T-helper 2 cell treated with Interferon-gamma antibody and Interleukin-4, amounts not matched to agents 100 ng/mL and 5 ng/mL, for 36 hours (primary cell): ENCODE measurements around the gene ALDH1L2. TPM values are rescaled to one million over a fixed set of nuclear protein-coding genes. Genes with fewer than 3 reads are reported as not detected.
"Not testable (repeated sequence)": the region's sequence is repeated elsewhere in the genome, so short reads cannot be mapped to it uniquely, and the experiment has no call there.

ENCODE experiments used
- intact Hi-C: fragments of 100-400 bp; cut with micrococcal nuclease; formaldehyde crosslinking; loops from one replicate; pipeline ENCODE4 v1.15.1; 2023
- total RNA-seq: library from RNA; stranded (reverse); gene quantifications from 2 replicates; pipeline ENCODE4 v1.2.3, GENCODE V29; 2022

The ALDH1L2 gene
- total RNA-seq, 1 donor from 2014 or later: 0.52 TPM

- intact Hi-C loops: no loop called here
Measured at GRCh38 chr12:104990950-104991349, 93.3 kb downstream of the ALDH1L2 start.

- intact Hi-C loops: loop anchor here (2.0 to 5.0 kb wide), 3 partner anchors 27 to 924 kb away; partner anchors contain the start of genes HCFC2 and SLC41A2
Measured at GRCh38 chr12:104986022-104986941, 98.0 kb downstream of the ALDH1L2 start, which contains the start of gene NOPCHAP1. Gene NOPCHAP1 (plus strand): TSS chr12:104986316. CDS start chr12:104986353, 37 bp downstream.

- intact Hi-C loops: loop anchor here (5.0 kb wide), 1 partner anchor 923 kb away; the partner anchor contains the start of gene HCFC2
Measured at GRCh38 chr12:104985206-104985605, 99.1 kb downstream of the ALDH1L2 start.

- intact Hi-C loops: not testable (repeated sequence)
Measured at GRCh38 chr12:104977688-104978087, 106.6 kb downstream of the ALDH1L2 start.

- intact Hi-C loops: no loop called here
Measured at GRCh38 chr12:104976703-104977102, 107.6 kb downstream of the ALDH1L2 start.

GRCh38 chr12:104975587-104976343 lies 108.5 kb downstream of the ALDH1L2 start:
- intact Hi-C loops: no loop called here

- intact Hi-C loops: no loop called here
Measured at GRCh38 chr12:104974626-104975290, 109.5 kb downstream of the ALDH1L2 start.

- intact Hi-C loops: no loop called here
Measured at GRCh38 chr12:104973250-104973649, 111.0 kb downstream of the ALDH1L2 start.

- intact Hi-C loops: no loop called here
Measured at GRCh38 chr12:104971306-104971705, 113.0 kb downstream of the ALDH1L2 start.

Other genes starting within 250 kb of the ALDH1L2 start
- 1.6 and 2.6 TPM in 2 replicates for gene SLC41A2, start 126.2 kb downstream of the ALDH1L2 start, total RNA-seq
- gene NOPCHAP1, start 98.1 kb downstream of the ALDH1L2 start, total RNA-seq: 16.6 and 17.2 TPM in 2 replicates
- 40.2 TPM in 2 replicates for gene WASHC4, start 23.3 kb upstream of the ALDH1L2 start, total RNA-seq
- 24.7 and 26.7 TPM in 2 replicates for gene APPL2, start 151.7 kb upstream of the ALDH1L2 start, total RNA-seq
- gene C12orf75, start 246.2 kb upstream of the ALDH1L2 start, total RNA-seq: 300 and 311 TPM in 2 replicates